ENCODE measurements around the gene MYBPC2.

MYBPC2 gene

DNA sequence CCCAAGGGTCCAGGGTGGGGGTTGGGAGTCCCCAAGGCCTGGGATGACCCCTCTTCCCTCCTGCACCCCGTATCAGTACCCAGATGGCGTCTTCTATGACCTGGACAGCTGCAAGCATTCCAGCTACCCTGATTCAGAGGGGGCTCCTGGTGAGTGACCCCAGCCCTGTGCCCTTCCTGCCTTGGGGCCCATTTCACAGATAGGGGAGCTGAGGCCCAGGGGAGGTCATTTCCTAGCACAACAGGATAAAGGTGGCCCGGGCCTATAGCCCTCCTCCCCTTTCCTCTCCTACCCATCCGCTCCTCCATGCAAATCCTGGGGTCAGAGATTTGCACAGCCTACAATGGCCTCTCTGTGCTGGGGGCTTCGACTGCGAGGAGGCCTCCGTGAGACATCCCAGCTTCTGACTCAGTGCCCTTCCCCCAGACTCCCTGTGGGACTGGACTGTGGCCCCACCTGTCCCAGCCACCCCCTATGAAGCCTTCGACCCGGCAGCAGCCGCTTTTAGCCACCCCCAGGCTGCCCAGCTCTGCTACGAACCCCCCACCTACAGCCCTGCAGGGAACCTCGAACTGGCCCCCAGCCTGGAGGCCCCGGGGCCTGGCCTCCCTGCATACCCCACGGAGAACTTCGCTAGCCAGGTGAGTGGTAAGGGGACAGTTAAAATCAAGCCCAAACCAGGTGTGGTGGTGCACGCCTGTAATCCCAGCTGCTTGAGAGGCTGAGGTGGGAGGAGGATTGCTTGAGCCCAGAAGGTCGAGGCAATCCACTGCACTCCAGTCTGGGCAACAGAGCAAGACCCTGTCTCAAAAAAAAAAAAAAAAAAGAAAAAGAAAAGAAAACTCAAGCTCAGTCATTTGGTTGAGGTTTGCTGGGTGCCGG, 10.1 kb upstream of the MYBPC2 start:
- peaks cover 3% of the 10 kb centered on the region for H3K4me1 ChIP-seq (ENCODE audit: control insufficient read depth, low read depth, low read length)
- H3K9me3 ChIP-seq (ENCODE audit: control insufficient read depth, low read depth, low read length) = no peaks in the 10 kb centered on the region
- H3K9ac ChIP-seq (ENCODE audit: low read length) = no peak overlapping the region
- no peak overlapping the region for H3K27ac ChIP-seq (ENCODE audit: low read length)
- peaks cover 13% of the 10 kb centered on the region for H3K27me3 ChIP-seq (ENCODE audit: control insufficient read depth, insufficient read depth, low read length)
- H3K4me3 ChIP-seq (ENCODE audit: low read length) = no peak overlapping the region
- no peaks in the 10 kb centered on the region for H3K36me3 ChIP-seq (ENCODE audit: control insufficient read depth, low read depth, low read length)

DNA sequence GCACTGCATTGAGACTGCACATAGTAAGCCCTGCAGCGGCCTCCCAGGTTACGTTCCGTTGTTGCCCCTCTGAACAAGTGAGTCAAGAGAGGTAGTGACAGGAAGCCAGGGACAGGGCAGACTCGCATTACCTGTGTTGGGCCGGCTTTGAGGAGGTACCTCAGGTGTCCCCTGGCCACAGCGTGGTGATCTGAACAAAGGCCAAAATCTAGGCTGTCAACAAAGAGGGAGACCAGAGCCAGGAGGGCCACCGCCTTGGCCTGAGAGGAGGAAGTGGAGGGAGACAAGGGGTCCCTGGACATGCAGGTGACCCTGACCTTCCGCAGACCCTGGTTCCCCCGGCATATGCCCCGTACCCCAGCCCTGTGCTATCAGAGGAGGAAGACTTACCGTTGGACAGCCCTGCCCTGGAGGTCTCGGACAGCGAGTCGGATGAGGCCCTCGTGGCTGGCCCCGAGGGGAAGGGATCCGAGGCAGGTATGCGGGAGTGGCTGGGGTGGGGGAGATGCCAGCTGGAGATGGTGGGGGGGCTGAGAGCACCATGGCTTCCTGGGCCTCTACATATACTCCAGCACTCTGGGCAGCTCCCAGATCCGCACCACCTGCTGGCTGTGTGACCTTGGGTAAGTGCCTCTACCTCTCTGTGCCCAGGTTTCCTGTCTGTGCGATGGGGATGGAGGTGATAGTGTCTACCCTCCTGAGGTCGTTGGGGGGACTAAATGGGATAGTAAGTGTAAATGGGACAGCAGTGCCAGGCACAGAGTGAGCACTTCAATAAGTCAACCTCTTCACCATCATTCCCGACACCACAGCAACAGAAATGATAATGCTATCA, 9.2 kb upstream of the MYBPC2 start:
- peaks cover 13% of the 10 kb centered on the region for H3K27me3 ChIP-seq (ENCODE audit: control insufficient read depth, insufficient read depth, low read length)
- H3K36me3 ChIP-seq (ENCODE audit: control insufficient read depth, low read depth, low read length) = no peaks in the 10 kb centered on the region
- no peaks in the 10 kb centered on the region for H3K9me3 ChIP-seq (ENCODE audit: control insufficient read depth, low read depth, low read length)
- no peak overlapping the region for H3K27ac ChIP-seq (ENCODE audit: low read length)
- peaks cover 3% of the 10 kb centered on the region for H3K4me1 ChIP-seq (ENCODE audit: control insufficient read depth, low read depth, low read length)
- no peak overlapping the region for H3K9ac ChIP-seq (ENCODE audit: low read length)
- no peak overlapping the region for H3K4me3 ChIP-seq (ENCODE audit: low read length)

DNA sequence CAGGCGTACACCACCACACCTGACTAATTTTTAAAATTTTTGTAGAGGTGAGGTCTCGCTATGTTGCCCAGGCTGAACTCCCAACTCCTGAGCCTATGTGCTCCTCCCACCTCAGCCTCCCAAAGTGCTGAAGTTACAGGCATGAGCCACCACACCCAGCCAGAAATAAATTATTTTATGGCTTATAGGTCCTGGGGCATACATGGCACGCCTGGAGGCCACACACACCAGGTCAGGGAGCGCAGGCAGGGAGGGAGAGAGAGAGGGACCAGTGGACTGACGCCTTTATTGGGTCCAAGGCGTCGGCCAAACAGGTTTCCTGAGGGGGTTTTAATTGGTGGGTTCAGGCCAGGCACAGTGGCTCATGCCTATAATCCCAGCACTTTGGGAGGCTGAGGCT, 7.1 kb upstream of the MYBPC2 start:
- Histone ChIP-seq H3K27ac (ENCODE audit: low read length) (no peak overlapping the region), H3K4me1 (ENCODE audit: control insufficient read depth, low read depth, low read length) (no peaks in the 10 kb centered on the region), H3K9ac (ENCODE audit: low read length) (no peak overlapping the region), H3K4me3 (ENCODE audit: low read length) (no peak overlapping the region), H3K9me3 (ENCODE audit: control insufficient read depth, low read depth, low read length) (no peaks in the 10 kb centered on the region), H3K27me3 (ENCODE audit: control insufficient read depth, insufficient read depth, low read length) (peaks cover 7% of the 10 kb centered on the region), H3K36me3 (ENCODE audit: control insufficient read depth, low read depth, low read length) (no peaks in the 10 kb centered on the region)

DNA sequence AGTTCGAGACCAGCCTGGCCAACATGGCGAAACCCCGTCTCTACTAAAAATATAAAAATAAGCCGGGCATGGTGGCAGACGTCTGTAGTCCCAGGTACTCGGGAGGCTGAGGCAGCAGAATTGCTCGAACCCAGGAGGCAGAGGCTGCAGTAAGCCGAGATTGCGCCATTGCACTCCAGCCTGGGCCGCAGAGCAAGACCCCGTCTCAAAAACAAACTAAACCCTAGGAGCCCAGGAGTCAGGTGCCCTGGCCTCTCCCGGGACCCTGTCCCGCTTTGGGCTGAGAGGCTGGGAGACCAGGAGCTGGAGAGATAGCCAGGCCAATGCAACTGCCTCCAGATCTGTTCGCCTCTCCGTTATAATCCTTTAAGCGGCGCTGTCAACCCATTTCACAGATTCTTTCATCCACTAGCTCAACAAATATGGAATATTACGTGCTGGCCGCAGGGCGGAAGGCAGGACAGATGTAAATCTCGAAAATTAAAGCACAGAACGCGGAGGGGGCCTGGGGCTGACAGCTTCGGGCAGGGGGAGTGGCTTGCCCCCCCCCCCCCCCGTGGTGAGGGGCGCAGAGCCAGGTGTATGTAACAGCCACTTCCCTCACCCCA, 5.3 kb upstream of the MYBPC2 start:
- Histone ChIP-seq H3K27ac (ENCODE audit: low read length) (no peak overlapping the region), H3K36me3 (ENCODE audit: control insufficient read depth, low read depth, low read length) (no peaks in the 10 kb centered on the region), H3K27me3 (ENCODE audit: control insufficient read depth, insufficient read depth, low read length) (peaks cover 11% of the 10 kb centered on the region), H3K9ac (ENCODE audit: low read length) (no peak overlapping the region), H3K4me1 (ENCODE audit: control insufficient read depth, low read depth, low read length) (no peaks in the 10 kb centered on the region), H3K9me3 (ENCODE audit: control insufficient read depth, low read depth, low read length) (no peaks in the 10 kb centered on the region), H3K4me3 (ENCODE audit: low read length) (no peak overlapping the region)

DNA sequence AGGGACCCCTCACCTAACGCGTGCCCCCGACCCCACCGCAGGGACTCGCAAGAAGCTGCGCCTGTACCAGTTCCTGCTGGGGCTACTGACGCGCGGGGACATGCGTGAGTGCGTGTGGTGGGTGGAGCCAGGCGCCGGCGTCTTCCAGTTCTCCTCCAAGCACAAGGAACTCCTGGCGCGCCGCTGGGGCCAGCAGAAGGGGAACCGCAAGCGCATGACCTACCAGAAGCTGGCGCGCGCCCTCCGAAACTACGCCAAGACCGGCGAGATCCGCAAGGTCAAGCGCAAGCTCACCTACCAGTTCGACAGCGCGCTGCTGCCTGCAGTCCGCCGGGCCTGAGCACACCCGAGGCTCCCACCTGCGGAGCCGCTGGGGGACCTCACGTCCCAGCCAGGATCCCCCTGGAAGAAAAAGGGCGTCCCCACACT, 4.7 kb upstream of the MYBPC2 start:
- H3K4me3 ChIP-seq (ENCODE audit: low read length) = no peak overlapping the region
- no peaks in the 10 kb centered on the region for H3K36me3 ChIP-seq (ENCODE audit: control insufficient read depth, low read depth, low read length)
- H3K27ac ChIP-seq (ENCODE audit: low read length) = no peak overlapping the region
- no peaks in the 10 kb centered on the region for H3K9me3 ChIP-seq (ENCODE audit: control insufficient read depth, low read depth, low read length)
- peaks cover 11% of the 10 kb centered on the region for H3K27me3 ChIP-seq (ENCODE audit: control insufficient read depth, insufficient read depth, low read length)
- no peak overlapping the region for H3K9ac ChIP-seq (ENCODE audit: low read length)
- H3K4me1 ChIP-seq (ENCODE audit: control insufficient read depth, low read depth, low read length) = no peaks in the 10 kb centered on the region

DNA sequence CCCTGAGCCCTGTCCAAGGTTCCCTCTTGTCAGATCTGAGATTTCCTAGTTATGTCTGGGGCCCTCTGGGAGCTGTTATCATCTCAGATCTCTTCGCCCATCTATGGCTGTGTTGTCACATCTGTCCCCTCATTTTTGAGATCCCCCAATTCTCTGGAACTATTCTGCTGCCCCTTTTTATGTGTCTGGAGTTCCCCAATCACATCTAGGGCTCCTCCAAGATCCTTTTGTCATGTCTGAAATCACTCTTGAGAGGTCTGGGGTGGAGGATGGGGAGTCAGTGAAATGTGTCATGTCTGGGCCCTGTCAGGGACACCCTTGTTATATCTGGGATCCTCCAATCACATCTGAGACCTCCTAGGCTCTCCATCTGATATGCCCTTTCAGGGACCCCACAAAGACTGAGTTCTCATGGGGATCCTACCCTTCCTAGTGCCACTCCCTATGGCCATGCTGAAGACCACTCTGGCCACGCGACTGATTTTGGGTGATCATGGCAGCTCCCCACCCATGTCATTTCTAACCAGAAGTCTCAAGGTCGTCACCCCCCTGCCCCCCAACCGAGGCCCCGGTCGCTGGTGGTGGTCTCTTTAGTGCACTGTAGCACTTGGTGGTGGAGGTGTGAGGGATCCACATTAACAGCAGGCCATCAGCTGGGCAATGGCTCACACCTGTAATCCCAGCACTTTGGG, 3.8 kb upstream of the MYBPC2 start:
- H3K36me3 ChIP-seq (ENCODE audit: control insufficient read depth, low read depth, low read length) = no peaks in the 10 kb centered on the region
- no peak overlapping the region for H3K9ac ChIP-seq (ENCODE audit: low read length)
- H3K4me1 ChIP-seq (ENCODE audit: control insufficient read depth, low read depth, low read length) = no peaks in the 10 kb centered on the region
- H3K27me3 ChIP-seq (ENCODE audit: control insufficient read depth, insufficient read depth, low read length) = peaks cover 11% of the 10 kb centered on the region
- H3K9me3 ChIP-seq (ENCODE audit: control insufficient read depth, low read depth, low read length) = no peaks in the 10 kb centered on the region
- no peak overlapping the region for H3K27ac ChIP-seq (ENCODE audit: low read length)
- no peak overlapping the region for H3K4me3 ChIP-seq (ENCODE audit: low read length)

DNA sequence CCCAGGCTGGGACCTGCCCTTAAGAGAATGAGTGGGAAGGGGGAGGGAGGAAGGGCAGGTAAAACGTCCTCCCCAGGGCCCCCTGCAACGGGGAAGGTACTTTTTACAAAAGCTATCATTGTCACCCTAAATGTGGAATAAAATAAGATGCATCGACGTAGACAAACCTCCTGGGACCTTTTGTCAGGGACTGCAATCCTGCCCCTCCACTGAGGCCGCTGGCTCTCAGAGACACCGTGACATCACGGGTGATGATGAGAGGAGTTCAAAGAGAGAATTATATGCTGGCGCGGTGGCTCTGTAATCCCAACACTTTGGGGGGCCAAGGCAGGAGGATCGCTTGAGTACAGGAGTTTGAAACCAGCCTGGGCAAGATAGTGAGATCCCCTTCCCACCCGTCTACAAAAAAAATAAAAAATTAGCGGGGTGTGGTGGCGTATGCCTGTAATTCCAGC, 1.8 kb upstream of the MYBPC2 start:
- H3K27me3 ChIP-seq (ENCODE audit: control insufficient read depth, insufficient read depth, low read length) = peaks cover 11% of the 10 kb centered on the region
- no peak overlapping the region for H3K27ac ChIP-seq (ENCODE audit: low read length)
- no peak overlapping the region for H3K9ac ChIP-seq (ENCODE audit: low read length)
- H3K4me3 ChIP-seq (ENCODE audit: low read length) = peak overlapping the region; percentile 60
- no peaks in the 10 kb centered on the region for H3K9me3 ChIP-seq (ENCODE audit: control insufficient read depth, low read depth, low read length)
- no peaks in the 10 kb centered on the region for H3K4me1 ChIP-seq (ENCODE audit: control insufficient read depth, low read depth, low read length)
- H3K36me3 ChIP-seq (ENCODE audit: control insufficient read depth, low read depth, low read length) = no peaks in the 10 kb centered on the region

DNA sequence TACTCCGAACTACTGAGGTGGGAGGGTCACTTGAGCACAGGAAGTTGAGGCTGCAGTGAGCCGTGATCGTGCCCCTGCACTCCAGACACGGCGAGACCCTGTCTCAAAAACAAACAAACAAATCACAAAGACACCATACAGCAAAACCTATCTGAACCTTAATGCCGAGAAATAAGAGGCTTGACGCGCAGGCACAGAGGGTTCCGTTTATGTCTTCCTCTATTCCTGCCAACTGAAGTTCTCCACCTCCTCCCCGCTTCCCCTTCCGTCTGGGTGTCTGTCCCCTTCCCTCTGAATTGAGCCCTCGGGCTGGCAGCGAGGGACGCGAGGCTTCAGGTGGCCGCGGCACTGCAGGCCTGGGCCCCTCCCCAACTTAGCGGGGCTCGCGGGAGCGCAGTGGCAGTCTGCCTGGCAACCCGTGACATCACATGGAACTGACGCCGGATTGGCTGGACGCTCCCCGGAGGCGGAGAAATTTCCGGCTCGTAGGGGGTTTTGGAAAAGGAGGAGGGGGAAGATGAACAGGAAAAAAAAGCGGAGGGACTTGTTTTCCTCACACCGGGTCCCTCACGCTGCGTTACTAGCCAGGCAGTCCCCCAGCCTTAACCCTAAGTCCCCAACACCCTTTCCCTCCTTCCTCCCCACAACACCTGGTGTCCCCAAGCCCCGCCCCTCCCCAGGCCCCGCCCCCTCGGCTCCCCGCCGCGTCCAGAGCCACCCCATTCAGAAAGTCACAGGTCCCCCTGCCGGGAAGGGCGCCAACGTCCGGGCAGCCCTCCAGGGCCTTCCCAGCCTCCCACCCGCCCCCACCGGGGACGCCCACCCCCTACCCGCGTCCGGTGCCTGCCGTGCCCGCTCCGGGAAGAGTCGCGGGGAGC, 1.1 kb upstream of the MYBPC2 start:
- H3K9ac ChIP-seq (ENCODE audit: low read length) = no peak overlapping the region
- H3K27ac ChIP-seq (ENCODE audit: low read length) = no peak overlapping the region
- peaks cover 11% of the 10 kb centered on the region for H3K27me3 ChIP-seq (ENCODE audit: control insufficient read depth, insufficient read depth, low read length)
- H3K36me3 ChIP-seq (ENCODE audit: control insufficient read depth, low read depth, low read length) = no peaks in the 10 kb centered on the region
- H3K9me3 ChIP-seq (ENCODE audit: control insufficient read depth, low read depth, low read length) = no peaks in the 10 kb centered on the region
- H3K4me1 ChIP-seq (ENCODE audit: control insufficient read depth, low read depth, low read length) = no peaks in the 10 kb centered on the region
- peak overlapping the region; percentile 60 for H3K4me3 ChIP-seq (ENCODE audit: low read length)

DNA sequence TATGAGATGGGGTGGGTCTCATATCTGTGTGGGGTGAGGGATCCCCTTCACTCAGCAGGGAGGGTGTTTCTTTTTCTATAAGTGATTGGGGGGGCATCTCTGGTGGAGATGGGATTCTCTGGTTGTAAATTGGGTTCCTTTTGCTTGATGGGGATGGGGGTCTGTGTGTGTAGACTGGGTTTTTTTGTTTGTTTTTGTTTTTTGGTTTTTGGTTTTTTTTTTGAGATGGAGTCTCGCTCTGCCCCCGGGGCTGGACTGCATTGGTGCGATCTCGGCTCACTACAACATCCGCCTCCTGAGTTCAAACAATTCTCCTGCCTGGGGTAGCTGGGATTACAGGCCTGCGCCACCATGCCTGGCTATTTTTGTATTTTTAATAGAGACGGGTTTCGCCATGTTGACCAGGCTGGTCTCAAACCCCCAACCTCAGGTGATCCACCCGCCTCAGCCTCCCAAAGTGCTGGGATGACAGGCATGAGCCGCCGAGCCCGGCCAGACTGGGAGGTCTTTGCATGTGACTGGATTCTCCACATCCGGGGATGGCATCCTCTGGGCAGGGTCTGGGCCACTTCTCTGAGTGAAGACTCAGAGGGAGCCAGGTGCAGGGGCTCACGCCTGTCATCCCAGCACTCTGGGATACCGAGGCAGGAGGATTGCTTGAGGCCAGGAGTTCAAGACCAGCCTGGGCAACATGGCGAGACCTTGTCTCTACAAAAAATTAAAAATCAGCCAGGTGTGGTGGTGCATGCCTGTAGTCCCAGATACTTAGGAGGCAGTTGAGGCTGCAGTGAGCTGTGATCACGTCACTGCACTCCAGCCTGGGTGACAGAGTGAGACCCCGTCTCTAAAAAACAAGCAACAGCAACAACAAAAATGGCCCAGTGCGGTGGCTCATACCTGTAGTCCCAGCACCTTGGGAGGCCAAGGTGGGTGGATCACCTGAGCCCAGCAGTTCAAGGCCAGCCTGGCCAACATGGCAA, 799 bp downstream of the MYBPC2 start:
- Histone ChIP-seq H3K4me3 (ENCODE audit: low read length) (peak overlapping the region; percentile 60), H3K27me3 (ENCODE audit: control insufficient read depth, insufficient read depth, low read length) (peaks cover 11% of the 10 kb centered on the region), H3K9me3 (ENCODE audit: control insufficient read depth, low read depth, low read length) (no peaks in the 10 kb centered on the region), H3K4me1 (ENCODE audit: control insufficient read depth, low read depth, low read length) (no peaks in the 10 kb centered on the region), H3K9ac (ENCODE audit: low read length) (no peak overlapping the region), H3K36me3 (ENCODE audit: control insufficient read depth, low read depth, low read length) (no peaks in the 10 kb centered on the region), H3K27ac (ENCODE audit: low read length) (no peak overlapping the region)

DNA sequence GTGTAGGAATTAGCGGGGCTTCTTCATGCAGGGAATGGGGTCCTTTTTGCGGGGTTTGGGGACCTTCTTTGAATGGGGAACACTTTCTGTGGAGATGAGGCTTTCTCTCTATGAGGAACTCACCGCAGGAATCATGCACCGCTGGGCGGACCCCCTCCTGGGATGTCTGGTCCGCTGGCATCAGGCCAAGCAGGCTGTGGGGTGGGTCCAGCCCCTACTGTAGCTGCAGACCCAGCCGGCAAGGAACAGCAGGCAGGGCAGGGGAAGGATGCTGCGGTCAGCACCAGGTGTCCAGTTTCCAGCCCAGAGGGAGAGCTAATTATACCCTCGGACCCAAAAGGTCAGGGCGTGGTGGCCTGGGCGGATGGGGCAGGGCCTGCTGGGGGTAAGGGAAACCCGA, 1.8 kb downstream of the MYBPC2 start:
- no peak overlapping the region for H3K27ac ChIP-seq (ENCODE audit: low read length)
- H3K9me3 ChIP-seq (ENCODE audit: control insufficient read depth, low read depth, low read length) = no peaks in the 10 kb centered on the region
- H3K4me1 ChIP-seq (ENCODE audit: control insufficient read depth, low read depth, low read length) = no peaks in the 10 kb centered on the region
- no peak overlapping the region for H3K9ac ChIP-seq (ENCODE audit: low read length)
- H3K36me3 ChIP-seq (ENCODE audit: control insufficient read depth, low read depth, low read length) = no peaks in the 10 kb centered on the region
- peaks cover 7% of the 10 kb centered on the region for H3K27me3 ChIP-seq (ENCODE audit: control insufficient read depth, insufficient read depth, low read length)
- H3K4me3 ChIP-seq (ENCODE audit: low read length) = no peak overlapping the region

All from iPS-18a (cell line).